DND-41 (cell line): ENCODE measurements around the gene TBX20.

Experiments used
- CTCF ChIP-seq: IDR thresholded peaks from 2 replicates; pipeline ENCODE4 v1.5.1; 2012; ENCODE audit warnings: borderline replicate concordance, low read length, moderate library complexity, mild to moderate bottlenecking; ENCODE audit not compliant: poor library complexity, severe bottlenecking; ENCODE audit errors: extremely low read depth
- EZH2 ChIP-seq: IDR thresholded peaks from 3 replicates; pipeline ENCODE4 v1.6.1; 2012; ENCODE audit warnings: borderline replicate concordance, low read depth, mild to moderate bottlenecking, moderate library complexity, low read length, inconsistent platforms; ENCODE audit not compliant: severe bottlenecking

DNA sequence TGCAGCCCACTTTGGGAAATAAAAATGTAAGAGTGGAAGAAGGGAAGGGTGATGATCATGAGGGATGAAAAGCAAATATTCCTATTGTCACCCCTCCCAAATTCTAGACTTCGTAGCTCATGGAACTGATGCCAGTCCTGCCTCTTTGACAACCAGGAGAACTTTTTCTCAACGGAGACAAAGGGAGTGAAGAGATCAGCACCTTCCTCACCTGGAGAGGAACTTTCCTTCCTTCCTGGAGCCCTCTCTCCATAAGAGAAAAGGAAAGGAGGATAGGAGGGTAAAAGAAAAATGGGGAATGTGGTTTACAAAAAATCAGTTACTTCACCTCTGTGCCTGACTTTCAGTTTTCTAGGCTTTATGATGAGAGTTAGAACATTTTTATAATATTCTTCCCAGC is 3.4 kb downstream of the TBX20 start:
- TF ChIP-seq CTCF (no peak), EZH2 (no peak)
